ENCODE data around the gene RBM10. TPM values are rescaled to one million over a fixed set of nuclear protein-coding genes. Genes with fewer than 3 reads are reported as not detected.

RBM10 gene
- total RNA-seq, 4 donors from 2014 or later: 27.9 to 33.1 (median 30.2) TPM

- DNase-seq (ENCODE audit: low spot score in 2 of 2): no peak
- 58% methylated on average over 2 of the region's 2 CpGs for WGBS
- H3K27ac ChIP-seq: no peak overlapping the region
These were observed 3.9 kb downstream of the RBM10 start for GRCh38 chrX:47148946-47149345.

GRCh38 chrX:47151435-47151834 is 6.4 kb downstream of the RBM10 start:
- no peak for TF ChIP-seq CTCF (IDR thresholded peaks at IDR 0.05)
- TF ChIP-seq POLR2A (IDR thresholded peaks at IDR 0.05): no peak
- no peak for TF ChIP-seq EP300 (IDR thresholded peaks at IDR 0.05)
- no peak for TF ChIP-seq POLR2AphosphoS5 (IDR thresholded peaks at IDR 0.05)
- no peak overlapping the region for H3K4me3 ChIP-seq
- H3K36me3 ChIP-seq: peaks cover 16% of the 10 kb centered on the region
- no peaks in the 10 kb centered on the region for H3K27me3 ChIP-seq
- H3K27ac ChIP-seq: no peak overlapping the region
- no peaks in the 10 kb centered on the region for H3K9me3 ChIP-seq
- DNase-seq (ENCODE audit: low spot score in 2 of 2): no peak
- H3K4me1 ChIP-seq: peaks cover 14% of the 10 kb centered on the region

More at GRCh38 chrX:47148946-47149345, 3.9 kb downstream of the RBM10 start:
- Histone ChIP-seq H3K36me3 (peaks cover 7% of the 10 kb centered on the region), H3K4me1 (peaks cover 21% of the 10 kb centered on the region), H3K9me3 (no peaks in the 10 kb centered on the region), H3K4me3 (no peak overlapping the region), H3K27me3 (no peaks in the 10 kb centered on the region)
- no peak for TF ChIP-seq POLR2A (IDR thresholded peaks at IDR 0.05)
- no peak for TF ChIP-seq CTCF (IDR thresholded peaks at IDR 0.05)
- TF ChIP-seq EP300 (IDR thresholded peaks at IDR 0.05): no peak
- no peak for TF ChIP-seq POLR2AphosphoS5 (IDR thresholded peaks at IDR 0.05)

DNA sequence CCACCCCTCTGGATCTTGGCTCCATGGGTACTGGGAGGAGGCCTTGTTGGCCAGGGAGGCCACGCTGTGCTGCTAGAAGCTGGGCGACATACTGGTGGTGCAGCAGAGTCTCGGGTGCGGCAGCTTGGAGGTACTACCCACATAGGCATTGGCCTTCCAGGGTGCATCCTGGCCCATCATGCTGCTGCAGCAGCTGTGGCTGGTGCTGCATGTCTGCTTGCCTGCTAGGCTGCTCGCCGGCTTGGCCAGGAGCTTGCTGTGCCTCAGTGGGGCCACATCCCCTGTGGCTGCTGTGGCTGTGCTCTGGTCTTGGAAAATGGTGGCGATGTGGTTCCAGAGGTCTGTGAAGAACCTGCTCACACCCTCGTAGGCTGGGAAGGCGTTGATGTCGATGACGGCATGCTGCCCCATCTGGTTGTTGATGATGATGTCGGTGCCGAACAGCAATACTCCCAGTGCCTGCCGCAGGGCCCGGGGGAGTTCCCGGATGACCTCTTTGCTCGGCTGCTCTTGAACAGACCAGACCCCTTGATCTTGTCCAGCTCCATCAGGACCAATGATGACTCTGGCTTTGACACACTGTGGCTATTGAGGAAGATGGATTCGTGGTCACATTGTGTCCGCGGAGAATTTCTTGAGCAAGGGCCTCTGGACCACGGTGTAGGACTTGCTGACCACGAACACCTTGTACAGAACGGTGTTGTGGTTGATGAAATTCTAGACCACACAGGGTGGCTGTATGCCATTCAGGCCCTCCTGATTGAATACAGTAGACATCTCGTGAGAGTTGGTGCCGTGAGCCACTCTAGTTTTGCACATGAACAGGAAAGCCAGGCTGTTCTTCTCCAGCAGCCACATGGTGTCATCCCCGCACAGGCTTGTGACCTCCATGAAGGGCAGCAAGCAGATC is 11.8 kb downstream of the RBM10 start:
- Histone ChIP-seq H3K27ac (no peak overlapping the region), H3K27me3 (no peaks in the 10 kb centered on the region), H3K4me1 (no peaks in the 10 kb centered on the region), H3K9me3 (no peaks in the 10 kb centered on the region), H3K4me3 (no peak overlapping the region), H3K36me3 (peaks cover 19% of the 10 kb centered on the region)
- TF ChIP-seq POLR2A (IDR thresholded peaks at IDR 0.05) (no peak), EP300 (IDR thresholded peaks at IDR 0.05) (no peak), POLR2AphosphoS5 (IDR thresholded peaks at IDR 0.05) (no peak), CTCF (IDR thresholded peaks at IDR 0.05) (no peak)
- WGBS: 92% methylated on average over 5 of the region's 26 CpGs
- peak in 1 of 2 donors; percentile 30 for DNase-seq (ENCODE audit: low spot score in 2 of 2)

DNA sequence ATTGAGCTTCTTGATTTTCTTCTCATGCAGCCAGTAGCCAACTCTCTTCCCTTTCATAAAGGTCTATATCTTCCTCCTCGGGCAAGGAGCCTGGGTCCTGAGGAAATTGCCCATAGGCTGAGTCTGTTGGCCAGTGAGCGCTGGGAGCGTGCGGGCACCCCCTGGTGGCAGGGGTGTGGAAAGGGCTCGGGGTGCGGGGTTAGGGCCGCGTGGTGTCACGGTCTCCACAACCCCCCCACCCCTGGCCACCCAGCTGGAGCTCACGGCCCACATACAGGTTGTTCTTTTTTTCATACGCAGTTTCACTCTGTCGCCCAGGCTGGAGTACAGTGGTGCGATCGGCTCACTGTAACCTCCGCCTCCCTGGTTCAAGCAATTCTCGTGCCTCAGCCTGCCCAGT is 13.1 kb downstream of the RBM10 start:
- H3K36me3 ChIP-seq: peaks cover 18% of the 10 kb centered on the region
- H3K4me1 ChIP-seq: no peaks in the 10 kb centered on the region
- no peak overlapping the region for H3K27ac ChIP-seq
- WGBS: 94% methylated on average over 16 of the region's 16 CpGs
- H3K4me3 ChIP-seq: no peak overlapping the region
- H3K27me3 ChIP-seq: no peaks in the 10 kb centered on the region
- no peaks in the 10 kb centered on the region for H3K9me3 ChIP-seq
- no peak for DNase-seq (ENCODE audit: low spot score in 2 of 2)
- no peak for TF ChIP-seq POLR2A (IDR thresholded peaks at IDR 0.05)
- TF ChIP-seq CTCF (IDR thresholded peaks at IDR 0.05): no peak
- TF ChIP-seq EP300 (IDR thresholded peaks at IDR 0.05): no peak
- TF ChIP-seq POLR2AphosphoS5 (IDR thresholded peaks at IDR 0.05): no peak

DNA sequence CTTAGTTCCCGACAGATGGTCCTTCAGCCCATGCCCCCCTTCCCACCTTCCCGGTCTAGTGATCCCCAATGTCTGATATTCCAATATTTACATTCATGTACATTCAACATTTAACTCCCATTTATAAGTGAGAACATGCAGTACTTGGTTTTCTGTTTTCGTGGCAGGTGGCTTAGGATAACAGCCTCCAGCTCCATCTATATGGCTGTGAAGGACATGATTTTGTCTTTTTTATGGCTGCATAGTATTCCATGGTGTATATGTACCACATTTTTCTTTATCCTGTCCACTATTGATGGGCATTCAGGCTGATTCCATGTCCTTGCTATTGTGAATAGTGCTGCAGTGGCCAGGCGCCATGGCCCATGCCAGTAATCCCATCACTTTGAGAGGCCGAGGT is 13.8 kb downstream of the RBM10 start:
- no peak overlapping the region for H3K4me3 ChIP-seq
- WGBS: 98% methylated on average over 5 of the region's 5 CpGs
- peaks cover 18% of the 10 kb centered on the region for H3K36me3 ChIP-seq
- TF ChIP-seq EP300 (IDR thresholded peaks at IDR 0.05): no peak
- no peak for TF ChIP-seq POLR2A (IDR thresholded peaks at IDR 0.05)
- no peak for TF ChIP-seq CTCF (IDR thresholded peaks at IDR 0.05)
- no peak for TF ChIP-seq POLR2AphosphoS5 (IDR thresholded peaks at IDR 0.05)
- H3K9me3 ChIP-seq: no peaks in the 10 kb centered on the region
- H3K27ac ChIP-seq: no peak overlapping the region
- H3K27me3 ChIP-seq: no peaks in the 10 kb centered on the region
- DNase-seq (ENCODE audit: low spot score in 2 of 2): no peak
- no peaks in the 10 kb centered on the region for H3K4me1 ChIP-seq

Measured in suprapubic skin (tissue), 4 donors.